HG02588 (cell line): ENCODE measurements around the gene PARVA.
"Not testable (repeated sequence)": the region's sequence is repeated elsewhere in the genome, so short reads cannot be mapped to it uniquely, and the experiment has no call there.

ENCODE experiments used
- ATAC-seq: cut with Tn5 transposase; IDR thresholded peaks from one replicate; pipeline ENCODE4 v1.9.1; 2021; ENCODE audit warnings: mild to moderate bottlenecking, moderate library complexity; ENCODE audit not compliant: unreplicated experiment

PARVA gene

GRCh38 chr11:12377106-12377823 lies at the start of gene PARVA:
PARVA (plus strand) TSS chr11:12377571; CDS start chr11:12377648, 77 bp downstream.
- ATAC-seq = no peak

- no peak for ATAC-seq
Observed at GRCh38 chr11:12329169-12329568, 48.2 kb upstream of the PARVA start.

- no peak for ATAC-seq
Observed at GRCh38 chr11:12329797-12330196, 47.6 kb upstream of the PARVA start.

GRCh38 chr11:12330485-12331231 lies 46.7 kb upstream of the PARVA start:
- no peak for ATAC-seq

- no peak for ATAC-seq
Observed at GRCh38 chr11:12331239-12331874, 46.0 kb upstream of the PARVA start.

GRCh38 chr11:12343526-12343925 lies 33.8 kb upstream of the PARVA start:
- no peak for ATAC-seq

- ATAC-seq = no peak
Observed at GRCh38 chr11:12353534-12353933, 23.8 kb upstream of the PARVA start.

GRCh38 chr11:12354750-12355545 lies 22.4 kb upstream of the PARVA start:
- no peak for ATAC-seq

GRCh38 chr11:12356944-12357655 lies 20.3 kb upstream of the PARVA start:
- no peak for ATAC-seq

GRCh38 chr11:12357697-12358096 lies 19.7 kb upstream of the PARVA start:
- ATAC-seq = not testable (repeated sequence)

GRCh38 chr11:12358302-12359188 lies 18.8 kb upstream of the PARVA start:
- ATAC-seq = no peak

- ATAC-seq = no peak
Observed at GRCh38 chr11:12359761-12360160, 17.6 kb upstream of the PARVA start.

- ATAC-seq = no peak
Observed at GRCh38 chr11:12361682-12362081, 15.7 kb upstream of the PARVA start.

GRCh38 chr11:12362857-12363256 lies 14.5 kb upstream of the PARVA start:
- no peak for ATAC-seq

- no peak for ATAC-seq
Observed at GRCh38 chr11:12363373-12363772, 14.0 kb upstream of the PARVA start.

- ATAC-seq = not testable (repeated sequence)
Observed at GRCh38 chr11:12365965-12366575, 11.3 kb upstream of the PARVA start.

GRCh38 chr11:12367057-12367456 lies 10.3 kb upstream of the PARVA start:
- not testable (repeated sequence) for ATAC-seq

- no peak for ATAC-seq
Observed at GRCh38 chr11:12372111-12372510, 5.3 kb upstream of the PARVA start.

- ATAC-seq = no peak
Observed at GRCh38 chr11:12375720-12376119, 1.7 kb upstream of the PARVA start.
